Osteoblast (primary cell): Measurements from ENCODE around the gene FBXL15. TPM values are rescaled to one million over a fixed set of nuclear protein-coding genes. Genes with fewer than 3 reads are reported as not detected.

Experiments
- DNase-seq: peaks from one replicate; pipeline ENCODE4 v3.0.0; 2011; ENCODE audit warnings: low spot score, mixed read lengths; ENCODE audit not compliant: insufficient read length; ENCODE audit errors: missing footprints
- H2AFZ ChIP-seq: 2 replicates; pipeline ENCODE4 v1.6.0; 2011; ENCODE audit warnings: mild to moderate bottlenecking, low read length
- H3K27ac ChIP-seq: 2 replicates; pipeline ENCODE4 v1.5.1; 2011; ENCODE audit warnings: mild to moderate bottlenecking, low read depth, low read length, moderate library complexity
- H3K27me3 ChIP-seq: 2 replicates; pipeline ENCODE4 v1.6.0; 2012; ENCODE audit warnings: mild to moderate bottlenecking, control low read depth, inconsistent platforms, low read length, moderate library complexity; ENCODE audit not compliant: insufficient read depth
- H3K36me3 ChIP-seq: 2 replicates; pipeline ENCODE4 v1.5.1; 2011; ENCODE audit warnings: mild to moderate bottlenecking, low read length, control low read depth, moderate library complexity; ENCODE audit not compliant: insufficient read depth
- H3K4me1 ChIP-seq: 2 replicates; pipeline ENCODE4 v1.5.1; 2011; ENCODE audit warnings: mild to moderate bottlenecking, low read length, control low read depth, moderate library complexity; ENCODE audit not compliant: insufficient read depth
- H3K4me2 ChIP-seq: 2 replicates; pipeline ENCODE4 v1.6.0; 2011; ENCODE audit warnings: mild to moderate bottlenecking, low read length; ENCODE audit not compliant: insufficient read depth
- H3K4me3 ChIP-seq: fragments of 200-600 bp; sonication (generic); 3 replicates; pipeline ENCODE4 v1.5.1; 2012; ENCODE audit warnings: mild to moderate bottlenecking, low read length, inconsistent platforms; ENCODE audit not compliant: insufficient read depth
- H3K79me2 ChIP-seq: 2 replicates; pipeline ENCODE4 v1.6.0; 2012; ENCODE audit warnings: mild to moderate bottlenecking, low read length, control low read depth, inconsistent platforms; ENCODE audit not compliant: insufficient read depth
- H3K9me3 ChIP-seq: 2 replicates; pipeline ENCODE4 v1.5.1; 2011; ENCODE audit warnings: low read depth, low read length, control low read depth
- H4K20me1 ChIP-seq: 2 replicates; pipeline ENCODE4 v1.6.0; 2012; ENCODE audit warnings: mild to moderate bottlenecking, low read length, control low read depth; ENCODE audit not compliant: insufficient read depth
- CTCF ChIP-seq: IDR thresholded peaks from 2 replicates; pipeline ENCODE4 v1.5.1; 2011; ENCODE audit warnings: mild to moderate bottlenecking, low read depth, low read length, moderate library complexity; ENCODE audit errors: extremely low read depth
- total RNA-seq: library from RNA; depleted of rRNA; stranded (reverse); fragments of >200 nt; gene quantifications from 2 replicates; pipeline ENCODE4 v1.2.3, GENCODE V29; 2012

Gene FBXL15
- total RNA-seq, 1 donor: 9.4 TPM

- H4K20me1 ChIP-seq: peaks cover 3% of the 10 kb centered on the region
- H3K79me2 ChIP-seq: no peaks in the 10 kb centered on the region
- peak overlapping the region; percentile 62 for H3K4me2 ChIP-seq
- H3K4me1 ChIP-seq: peaks cover 9% of the 10 kb centered on the region
- H2AFZ ChIP-seq: no peak overlapping the region
- H3K27ac ChIP-seq: no peak overlapping the region
- H3K9me3 ChIP-seq: no peaks in the 10 kb centered on the region
- peaks cover 57% of the 10 kb centered on the region for H3K27me3 ChIP-seq
- peak; percentile 94 for DNase-seq
- H3K36me3 ChIP-seq: no peaks in the 10 kb centered on the region
- TF ChIP-seq CTCF: no peak
- H3K4me3 ChIP-seq: peak overlapping the region; percentile 66
Observed at GRCh38 chr10:102408728-102409603, 11.7 kb upstream of the FBXL15 start.

- H4K20me1 ChIP-seq: no peaks in the 10 kb centered on the region
- H3K79me2 ChIP-seq: no peaks in the 10 kb centered on the region
- H3K36me3 ChIP-seq: no peaks in the 10 kb centered on the region
- peak overlapping the region; percentile 41 for H2AFZ ChIP-seq
- H3K4me3 ChIP-seq: peak overlapping the region; percentile 53
- H3K4me2 ChIP-seq: peak overlapping the region; percentile 62
- TF ChIP-seq CTCF: no peak
- DNase-seq: peak; percentile 92
- H3K9me3 ChIP-seq: no peaks in the 10 kb centered on the region
- peaks cover 9% of the 10 kb centered on the region for H3K4me1 ChIP-seq
- peaks cover 60% of the 10 kb centered on the region for H3K27me3 ChIP-seq
- H3K27ac ChIP-seq: no peak overlapping the region
Observed at GRCh38 chr10:102409604-102410428, 10.8 kb upstream of the FBXL15 start.

GRCh38 chr10:102410429-102411073, 10.1 kb upstream of the FBXL15 start:
- Histone ChIP-seq H3K36me3 (no peaks in the 10 kb centered on the region), H2AFZ (peak overlapping the region; percentile 41), H3K27ac (no peak overlapping the region), H3K4me2 (peak overlapping the region; percentile 62), H3K79me2 (no peaks in the 10 kb centered on the region), H3K9me3 (no peaks in the 10 kb centered on the region), H3K4me3 (peak overlapping the region; percentile 53), H3K4me1 (peaks cover 9% of the 10 kb centered on the region), H3K27me3 (peaks cover 66% of the 10 kb centered on the region), H4K20me1 (no peaks in the 10 kb centered on the region)
- peak; percentile 88 for DNase-seq
- TF ChIP-seq CTCF: no peak
